H9 (cell line): ENCODE results near the gene SDK2. TPM values are rescaled to one million over a fixed set of nuclear protein-coding genes. Genes with fewer than 3 reads are reported as not detected.

Experiments used
- DNase-seq: peaks from one replicate; pipeline ENCODE4 v3.0.0-alpha.2; 2017
- H2AFZ ChIP-seq: one replicate; pipeline ENCODE4 v1.6.1; 2013; ENCODE audit warnings: mild to moderate bottlenecking, low read length, control low read depth, moderate library complexity
- H2AK5ac ChIP-seq: 2 replicates; pipeline ENCODE4 v1.6.1; 2013; ENCODE audit warnings: low read length, control low read depth, mixed read lengths; ENCODE audit not compliant: insufficient read length
- H2BK120ac ChIP-seq: one replicate; pipeline ENCODE4 v1.6.1; 2013; ENCODE audit warnings: low read depth, mild to moderate bottlenecking, low read length, control low read depth, inconsistent platforms; ENCODE audit not compliant: poor library complexity, severe bottlenecking
- H2BK12ac ChIP-seq: 2 replicates; pipeline ENCODE4 v1.6.1; 2013; ENCODE audit warnings: low read length, control low read depth, mixed read lengths, low read depth; ENCODE audit not compliant: insufficient read length
- H2BK15ac ChIP-seq: 2 replicates; pipeline ENCODE4 v1.6.1; 2013; ENCODE audit warnings: low read depth, low read length, control low read depth
- H2BK20ac ChIP-seq: one replicate; pipeline ENCODE4 v1.6.1; 2013; ENCODE audit warnings: low read depth, mild to moderate bottlenecking, low read length, control low read depth, inconsistent platforms; ENCODE audit not compliant: poor library complexity, severe bottlenecking
- H2BK5ac ChIP-seq: 2 replicates; pipeline ENCODE4 v1.6.1; 2013; ENCODE audit warnings: low read length, control low read depth, mixed read lengths; ENCODE audit not compliant: insufficient read length
- H3K14ac ChIP-seq: 2 replicates; pipeline ENCODE4 v1.6.1; 2013; ENCODE audit warnings: low read length, control low read depth; ENCODE audit not compliant: insufficient read depth
- H3K18ac ChIP-seq: 2 replicates; pipeline ENCODE4 v1.6.1; 2013; ENCODE audit warnings: low read depth, mild to moderate bottlenecking, mixed read lengths, low read length, control low read depth; ENCODE audit not compliant: insufficient read length
- H3K23ac ChIP-seq: 2 replicates; pipeline ENCODE4 v1.6.1; 2013; ENCODE audit warnings: low read length, control low read depth, mixed read lengths, low read depth; ENCODE audit not compliant: insufficient read length
- H3K23me2 ChIP-seq: 2 replicates; pipeline ENCODE4 v1.6.1; 2013; ENCODE audit warnings: low read depth, mild to moderate bottlenecking, mixed read lengths, low read length, control low read depth; ENCODE audit not compliant: insufficient read length, poor library complexity, severe bottlenecking
- H3K27ac ChIP-seq: 2 replicates; pipeline ENCODE4 v1.5.1; 2013; ENCODE audit warnings: low read length, control low read depth, mixed read lengths, low read depth; ENCODE audit not compliant: insufficient read length
- H3K27me3 ChIP-seq: 2 replicates; pipeline ENCODE4 v1.6.1; 2013; ENCODE audit warnings: low read length, control low read depth, inconsistent platforms; ENCODE audit not compliant: insufficient read depth
- H3K4ac ChIP-seq: 2 replicates; pipeline ENCODE4 v1.6.1; 2013; ENCODE audit warnings: low read depth, mild to moderate bottlenecking, control low read depth, inconsistent platforms, low read length, moderate library complexity
- H3K4me1 ChIP-seq: 2 replicates; pipeline ENCODE4 v1.6.1; 2013; ENCODE audit warnings: low read length, control low read depth, inconsistent platforms; ENCODE audit not compliant: insufficient read depth
- H3K4me2 ChIP-seq: 2 replicates; pipeline ENCODE4 v1.6.1; 2013; ENCODE audit warnings: low read length, control low read depth, mixed read lengths; ENCODE audit not compliant: insufficient read length, insufficient read depth
- H3K56ac ChIP-seq: 2 replicates; pipeline ENCODE4 v1.6.1; 2013; ENCODE audit warnings: low read depth, mild to moderate bottlenecking, mixed read lengths, low read length, control low read depth; ENCODE audit not compliant: insufficient read length
- H3K79me1 ChIP-seq: 2 replicates; pipeline ENCODE4 v1.6.1; 2013; ENCODE audit warnings: low read depth, mild to moderate bottlenecking, moderate library complexity, low read length, control low read depth, inconsistent platforms; ENCODE audit not compliant: insufficient read depth, poor library complexity, severe bottlenecking
- H3K79me2 ChIP-seq: 2 replicates; pipeline ENCODE4 v1.6.1; 2013; ENCODE audit warnings: low read length, control low read depth, inconsistent platforms; ENCODE audit not compliant: insufficient read depth
- H3K9ac ChIP-seq: 2 replicates; pipeline ENCODE4 v1.6.1; 2013; ENCODE audit warnings: low read length, control low read depth, mixed read lengths; ENCODE audit not compliant: insufficient read length; ENCODE audit errors: extremely low read depth
- H3K9me3 ChIP-seq: one replicate; pipeline ENCODE4 v1.6.1; 2013; ENCODE audit warnings: low read depth, low read length, inconsistent platforms; ENCODE audit not compliant: control insufficient read depth
- H3T11ph ChIP-seq: one replicate; pipeline ENCODE4 v1.6.1; 2013; ENCODE audit warnings: mild to moderate bottlenecking, low read length, control low read depth, inconsistent platforms
- H4K20me1 ChIP-seq: one replicate; pipeline ENCODE4 v1.6.1; 2013; ENCODE audit not compliant: control insufficient read depth, insufficient read length, insufficient read depth
- H4K5ac ChIP-seq: 2 replicates; pipeline ENCODE4 v1.6.1; 2013; ENCODE audit warnings: low read depth, mild to moderate bottlenecking, mixed read lengths, low read length, control low read depth; ENCODE audit not compliant: insufficient read length
- H4K8ac ChIP-seq: replicated peaks from 2 replicates; pipeline ENCODE4 v1.6.1; 2013; ENCODE audit warnings: low read length, control low read depth, mixed read lengths, low read depth; ENCODE audit not compliant: insufficient read length
- H4K91ac ChIP-seq: 2 replicates; pipeline ENCODE4 v1.6.1; 2013; ENCODE audit warnings: low read depth, mild to moderate bottlenecking, moderate library complexity, mixed read lengths, low read length, control low read depth; ENCODE audit not compliant: insufficient read length
- H3K27ac Mint-ChIP-seq, 3 experiments: 2 replicates in 2 of 3; 3 replicates in 1 of 3; pipeline ENCODE4 v1.8.0; 2020 to 2021; ENCODE audit warnings: mixed read lengths in 3 of 3, mild to moderate bottlenecking in 1 of 3, moderate library complexity in 1 of 3
- H3K27me3 Mint-ChIP-seq: 2 replicates; pipeline ENCODE4 v1.8.0; 2021; ENCODE audit warnings: low read depth, mild to moderate bottlenecking, moderate library complexity, mixed read lengths
- H3K36me3 Mint-ChIP-seq, 3 experiments: 2 replicates in 2 of 3; 3 replicates in 1 of 3; pipeline ENCODE4 v1.8.0; 2020 to 2021; ENCODE audit warnings: low read depth in 3 of 3, mixed read lengths in 3 of 3; ENCODE audit not compliant: insufficient read depth in 1 of 3
- H3K4me1 Mint-ChIP-seq, 2 experiments: 2 replicates each; pipeline ENCODE4 v1.8.0; 2020; ENCODE audit warnings: mixed read lengths in 2 of 2
- H3K4me3 Mint-ChIP-seq, 2 experiments: 2 replicates in 1 of 2; 3 replicates in 1 of 2; pipeline ENCODE4 v1.8.0; 2020 to 2021; ENCODE audit warnings: mild to moderate bottlenecking in 2 of 2, mixed read lengths in 2 of 2, moderate library complexity in 1 of 2
- H3K9me3 Mint-ChIP-seq, 2 experiments: 2 replicates in 1 of 2; 3 replicates in 1 of 2; pipeline ENCODE4 v1.8.0; 2020; ENCODE audit warnings: mild to moderate bottlenecking in 2 of 2, mixed read lengths in 2 of 2, moderate library complexity in 1 of 2
- CTCF ChIP-seq: fragments of 200-600 bp; sonication (generic); conservative IDR thresholded peaks from 3 replicates; pipeline ENCODE4 v1.8.0; 2021; ENCODE audit warnings: antibody characterized with exemption, mild to moderate bottlenecking
- WGBS: extraction: QIAGEN DNeasy Blood & Tissue Kit; methylation state at CpG from one replicate; pipeline ENCODE4 v1.1.7; 2013; ENCODE audit warnings: missing lambda C conversion rate, low lambda C conversion rate, mixed read lengths; ENCODE audit not compliant: insufficient read length; ENCODE audit errors: extremely low coverage; 5-methylcytosine and 5-hydroxymethylcytosine counted together
- total RNA-seq: library from RNA; stranded (reverse); gene quantifications from 2 replicates; pipeline ENCODE4 v1.2.1, GENCODE V29; 2021

SDK2 gene
- total RNA-seq, 1 experiment from 2014 or later, result 9.1 TPM

DNA sequence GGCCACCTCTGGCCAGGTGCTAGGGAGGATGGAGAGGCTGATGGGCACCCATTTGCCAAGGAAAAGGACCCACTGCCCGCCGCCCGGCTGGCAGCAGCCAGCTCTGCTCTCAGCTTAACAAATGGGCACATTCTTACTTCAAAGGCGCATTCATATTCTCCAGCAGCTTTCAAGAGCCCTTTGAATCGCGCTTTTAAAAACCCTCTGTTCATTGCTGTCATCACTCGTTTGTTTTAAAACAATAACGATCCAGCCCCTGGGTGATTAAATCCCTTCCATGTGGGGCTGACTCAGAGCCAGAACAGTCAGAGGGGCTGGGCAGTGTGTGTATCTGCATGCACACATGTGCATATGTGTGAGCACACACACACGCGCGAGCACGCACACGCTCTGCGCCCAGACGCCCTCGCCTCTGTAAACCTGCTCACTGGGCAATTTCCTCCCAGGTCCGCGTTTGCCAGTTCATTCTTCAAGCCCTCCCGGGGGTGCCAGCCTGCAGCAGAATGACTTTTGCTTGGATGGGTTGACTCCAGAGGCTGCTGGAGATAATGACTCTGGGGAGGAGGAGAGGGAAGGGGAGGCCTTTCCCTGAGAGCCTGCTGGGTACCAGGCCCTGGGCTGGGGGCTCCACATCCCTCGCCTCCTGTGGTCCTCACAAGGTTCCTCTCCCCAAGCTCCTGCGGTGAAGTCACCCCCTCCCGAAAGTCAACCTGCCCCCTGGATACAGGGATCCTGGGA, 133.1 kb downstream of the SDK2 start:
- Histone ChIP-seq H4K5ac (no peak overlapping the region), H3T11ph (no peak overlapping the region), H3K23ac (no peak overlapping the region), H2BK120ac (no peak overlapping the region), H3K9ac (no peak overlapping the region), H3K4me1 (no peaks in the 10 kb centered on the region), H3K4me2 (no peak overlapping the region), H3K79me1 (no peaks in the 10 kb centered on the region), H2BK12ac (no peak overlapping the region), H3K27ac (no peak overlapping the region), H4K8ac (no peak overlapping the region), H4K20me1 (no peaks in the 10 kb centered on the region), H3K14ac (no peak overlapping the region), H2AK5ac (no peak overlapping the region), H3K79me2 (no peaks in the 10 kb centered on the region), H4K91ac (no peak overlapping the region), H2BK20ac (no peak overlapping the region), H3K9me3 (no peaks in the 10 kb centered on the region), H3K23me2 (no peaks in the 10 kb centered on the region), H3K56ac (no peak overlapping the region), H3K18ac (no peak overlapping the region), H2BK5ac (no peak overlapping the region), H3K4ac (no peak overlapping the region), H2AFZ (no peak overlapping the region), H3K27me3 (no peaks in the 10 kb centered on the region; the same call in 1 of the 2 replicates), H2BK15ac (no peak overlapping the region)
- peaks cover 24 to 36% of the 10 kb centered on the region in 2 experiments for H3K4me1 Mint-ChIP-seq
- TF ChIP-seq CTCF, result no peak
- peaks cover 6% of the 10 kb centered on the region for H3K27me3 Mint-ChIP-seq
- no peak overlapping the region for H3K4me3 Mint-ChIP-seq
- WGBS, result no CpG with 5 or more reads among the region's 22 CpGs
- no peaks in the 10 kb centered on the region for H3K9me3 Mint-ChIP-seq
- no peak overlapping the region for H3K27ac Mint-ChIP-seq
- no peaks in the 10 kb centered on the region for H3K36me3 Mint-ChIP-seq
- no peak for DNase-seq
